PC-9 (cell line): ENCODE results near the gene SLC35G4.

ENCODE experiments used
- CTCF ChIP-seq: fragments of 200-600 bp; sonication (generic); conservative IDR thresholded peaks from 2 replicates; pipeline ENCODE4 v1.6.1; 2017; ENCODE audit warnings: mixed run types, antibody characterized with exemption, mild to moderate bottlenecking, moderate library complexity
- EZH2 ChIP-seq: fragments of 200-600 bp; sonication (generic); IDR thresholded peaks from 2 replicates; pipeline ENCODE4 v1.8.0; 2017; ENCODE audit warnings: antibody characterized with exemption, low read depth

DNA sequence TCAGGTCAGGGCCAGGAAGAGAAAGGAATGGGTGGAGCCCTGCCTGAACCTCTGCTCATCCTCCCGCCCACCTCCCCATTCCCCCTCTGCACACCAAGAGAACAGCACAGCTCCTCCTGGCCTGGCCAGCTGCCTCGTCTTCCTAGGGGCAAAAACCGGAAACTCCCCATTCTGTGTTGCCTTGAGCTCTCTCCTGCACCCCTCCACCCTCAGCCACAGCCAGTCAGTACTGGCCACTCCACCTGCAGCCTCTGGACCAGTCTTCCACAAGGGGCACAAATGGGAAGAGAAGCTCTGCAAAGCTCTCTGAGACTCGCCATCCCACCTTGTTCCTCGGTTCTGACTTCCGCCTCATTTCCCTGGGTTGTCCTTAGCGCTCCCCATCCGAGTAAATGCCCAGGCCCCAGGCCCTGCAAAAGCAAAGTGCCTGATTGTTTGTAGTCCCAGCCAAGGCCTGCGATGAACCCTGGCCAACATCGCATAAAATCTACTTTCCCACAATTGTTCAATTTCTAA, 39.3 kb upstream of the SLC35G4 start:
- TF ChIP-seq CTCF: no peak
- no peak for TF ChIP-seq EZH2
